LNCAP (cell line): ENCODE results near the gene IRF8.

Experiments
- CTCF ChIP-seq: fragments of 450-650 bp; IDR thresholded peaks from 2 replicates; pipeline ENCODE4 v1.5.1; 2017; ENCODE audit warnings: mild to moderate bottlenecking

Gene IRF8

DNA sequence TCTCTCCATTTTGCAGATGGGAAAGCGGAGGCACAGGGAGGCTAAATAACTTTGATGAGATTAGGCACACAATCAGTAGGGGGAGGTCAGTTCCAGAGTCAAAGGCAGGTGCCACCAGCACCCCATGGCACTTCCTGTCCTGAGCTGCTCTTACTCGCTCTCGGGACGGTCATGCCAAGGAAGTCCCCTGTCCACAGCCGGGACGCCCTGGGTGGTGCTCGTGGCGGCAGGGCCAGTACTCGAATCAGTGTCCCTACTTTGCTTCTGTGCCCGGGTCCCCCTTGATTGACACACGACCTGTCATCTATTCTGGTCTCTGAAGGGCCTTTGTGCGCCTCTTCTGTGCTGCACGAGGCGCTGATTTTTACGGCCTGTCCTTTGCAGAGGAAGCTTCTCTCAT, 31.3 kb downstream of the IRF8 start:
- TF ChIP-seq CTCF: no peak

GRCh38 chr16:85931596-85932402, 32.8 kb downstream of the IRF8 start:
- no peak for TF ChIP-seq CTCF

- TF ChIP-seq CTCF: no peak
Observed at GRCh38 chr16:85934210-85934609, 35.2 kb downstream of the IRF8 start.

- TF ChIP-seq CTCF: no peak
Observed at GRCh38 chr16:85935391-85935973, 36.5 kb downstream of the IRF8 start.

GRCh38 chr16:85935974-85936760, 37.2 kb downstream of the IRF8 start:
- no peak for TF ChIP-seq CTCF

DNA sequence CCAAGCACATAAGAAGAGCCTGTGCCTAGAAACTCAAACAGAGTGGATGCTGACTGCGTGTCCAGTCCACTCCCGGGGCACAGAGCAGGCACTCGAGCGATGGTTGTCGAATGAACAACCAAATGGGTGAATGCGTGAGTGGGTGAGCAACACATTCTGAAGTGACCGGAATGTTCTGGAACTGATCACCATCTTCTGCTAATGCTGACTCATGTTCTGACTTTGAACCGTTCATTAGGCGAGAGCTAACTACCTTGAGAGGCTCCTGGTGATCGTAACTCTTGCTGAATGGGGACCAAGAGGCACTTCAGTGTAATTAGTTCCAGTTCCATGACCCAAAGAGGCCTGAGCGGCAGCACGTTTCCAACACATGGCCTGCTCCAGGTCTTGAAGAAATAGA, 37.9 kb downstream of the IRF8 start:
- TF ChIP-seq CTCF: no peak

DNA sequence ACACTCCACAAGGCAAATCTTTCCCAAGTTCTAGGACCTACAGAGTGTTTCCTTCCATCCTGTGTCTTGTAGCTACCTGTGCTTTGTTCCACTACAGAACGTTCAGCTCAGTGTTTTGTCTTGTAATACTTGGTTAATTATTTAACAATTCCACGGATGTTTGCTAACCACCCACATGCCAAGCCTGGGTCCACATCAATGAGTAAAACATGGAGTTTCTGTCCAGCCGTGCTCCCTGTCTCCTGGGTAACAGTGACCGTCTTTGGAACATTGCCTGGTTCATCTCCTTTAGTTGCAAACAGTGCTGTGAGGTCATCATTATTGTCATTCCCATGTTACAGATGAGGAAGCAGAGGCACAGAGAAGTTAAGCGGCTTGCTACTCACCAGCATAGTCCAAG, 41.3 kb downstream of the IRF8 start:
- TF ChIP-seq CTCF: no peak
